ENCODE results near the gene RSBN1L.

RSBN1L gene

DNA sequence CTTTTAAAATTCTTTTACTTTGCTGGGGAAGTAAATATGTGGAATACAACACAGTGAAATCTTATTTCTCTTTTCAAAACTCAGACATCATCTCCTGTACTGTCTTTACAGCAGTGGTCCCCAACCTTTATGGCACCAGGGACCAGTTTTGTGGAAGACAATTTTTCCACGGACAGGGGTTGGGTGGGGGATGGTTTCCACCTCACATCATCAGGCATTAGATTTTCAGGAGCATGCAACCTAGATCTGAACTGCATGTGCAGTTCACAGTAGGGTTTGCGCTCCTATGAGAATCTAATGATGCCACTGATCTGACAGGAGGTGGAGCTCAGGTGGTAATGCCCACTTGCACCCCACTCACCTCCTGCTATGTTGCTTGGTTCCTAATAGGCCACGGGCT is 89.8 kb downstream of the RSBN1L start:
- no peak for DNase-seq (ENCODE audit: low read depth)
- TF ChIP-seq CTCF (conservative IDR thresholded peaks at IDR 0.05; ENCODE audit: low read length) = no peak
- no peak overlapping the region for H3K4me3 ChIP-seq (ENCODE audit: low read length)

- DNase-seq (ENCODE audit: low read depth) = no peak
- no peak overlapping the region for H3K4me3 ChIP-seq (ENCODE audit: low read length)
- TF ChIP-seq CTCF (conservative IDR thresholded peaks at IDR 0.05; ENCODE audit: low read length) = no peak
Measured at GRCh38 chr7:77786741-77787140, 90.5 kb downstream of the RSBN1L start.

GRCh38 chr7:77788327-77788902 is 92.2 kb downstream of the RSBN1L start:
- no peak overlapping the region for H3K4me3 ChIP-seq (ENCODE audit: low read length)
- no peak for TF ChIP-seq CTCF (conservative IDR thresholded peaks at IDR 0.05; ENCODE audit: low read length)
- no peak for DNase-seq (ENCODE audit: low read depth)

DNA sequence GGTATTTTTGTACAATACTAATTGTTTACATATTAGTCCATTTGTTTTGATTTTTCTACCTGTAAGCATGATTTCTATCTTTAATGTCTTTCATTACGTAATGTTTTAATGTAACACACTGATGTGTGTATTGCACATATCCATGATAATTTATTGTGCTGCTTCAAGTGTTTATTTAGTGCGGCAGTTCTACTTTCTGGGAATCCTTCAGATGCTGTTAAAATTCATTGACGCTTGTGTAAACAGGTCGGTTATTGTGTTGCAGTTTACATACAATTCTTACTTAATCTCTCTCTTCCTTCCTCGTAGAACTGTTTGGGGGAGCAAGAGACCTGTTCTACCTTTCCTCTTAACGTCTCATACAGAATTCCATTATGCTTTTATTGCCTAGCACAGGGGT is 95.1 kb downstream of the RSBN1L start:
- TF ChIP-seq CTCF (conservative IDR thresholded peaks at IDR 0.05; ENCODE audit: low read length) = no peak
- no peak overlapping the region for H3K4me3 ChIP-seq (ENCODE audit: low read length)
- DNase-seq (ENCODE audit: low read depth) = no peak

- TF ChIP-seq CTCF (conservative IDR thresholded peaks at IDR 0.05; ENCODE audit: low read length) = no peak
- DNase-seq (ENCODE audit: low read depth) = no peak
- H3K4me3 ChIP-seq (ENCODE audit: low read length) = no peak overlapping the region
Measured at GRCh38 chr7:77791956-77792355, 95.7 kb downstream of the RSBN1L start.

DNA sequence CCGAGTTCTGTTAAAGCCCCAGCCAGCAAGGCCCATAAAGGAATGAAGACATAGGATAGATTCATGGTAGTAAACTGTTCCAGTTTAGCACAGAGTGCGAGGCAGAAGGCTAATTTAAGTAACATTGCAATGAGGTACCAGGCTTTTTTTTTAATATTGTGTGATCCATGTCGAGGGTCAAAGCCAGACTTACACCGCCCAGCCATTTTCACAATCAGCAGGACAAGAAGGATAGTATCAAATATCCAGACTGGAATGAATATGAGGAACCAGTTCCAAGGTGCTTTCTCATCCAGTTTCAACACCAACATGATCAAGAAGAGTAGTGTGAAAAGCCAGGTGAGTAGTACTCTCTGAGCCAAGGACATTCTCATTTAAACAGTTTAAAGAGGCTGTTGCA is 97.7 kb downstream of the RSBN1L start:
- TF ChIP-seq CTCF (conservative IDR thresholded peaks at IDR 0.05; ENCODE audit: low read length) = no peak
- no peak for DNase-seq (ENCODE audit: low read depth)
- H3K4me3 ChIP-seq (ENCODE audit: low read length) = no peak overlapping the region

- H3K4me3 ChIP-seq (ENCODE audit: low read length) = no peak overlapping the region
- no peak for TF ChIP-seq CTCF (conservative IDR thresholded peaks at IDR 0.05; ENCODE audit: low read length)
- no peak for DNase-seq (ENCODE audit: low read depth)
Measured at GRCh38 chr7:77796109-77796508, 99.8 kb downstream of the RSBN1L start.
